ENCODE results near the gene PTGES3. TPM values are rescaled to one million over a fixed set of nuclear protein-coding genes. Genes with fewer than 3 reads are reported as not detected.

The PTGES3 gene
- total and polyA plus RNA-seq, 2 experiments from 2014 or later, result 82.2 to 210 TPM

GRCh38 chr12:56716933-56717880, 29.1 kb upstream of the PTGES3 start:
- no peak for TF ChIP-seq CTCF (IDR thresholded peaks at IDR 0.05; ENCODE audit: low read depth, low read length)
- Histone ChIP-seq H3K9me3 (ENCODE audit: low read depth) (no peaks in the 10 kb centered on the region), H3K4me1 (ENCODE audit: low read depth) (peaks cover 34% of the 10 kb centered on the region), H3K4me3 (no peak overlapping the region), H3K36me3 (peaks cover 32% of the 10 kb centered on the region), H3K27me3 (no peaks in the 10 kb centered on the region), H3K27ac (peak overlapping the region; percentile 64)
- no peak for DNase-seq (ENCODE audit: low read depth in 1 of 2, low spot score in 1 of 2)

GRCh38 chr12:56716458-56716857, 28.4 kb upstream of the PTGES3 start:
- TF ChIP-seq CTCF (IDR thresholded peaks at IDR 0.05; ENCODE audit: low read depth, low read length), result no peak
- no peak for DNase-seq (ENCODE audit: low read depth in 1 of 2, low spot score in 1 of 2)
- Histone ChIP-seq H3K4me1 (ENCODE audit: low read depth) (peaks cover 27% of the 10 kb centered on the region), H3K9me3 (ENCODE audit: low read depth) (no peaks in the 10 kb centered on the region), H3K4me3 (no peak overlapping the region), H3K27me3 (no peaks in the 10 kb centered on the region), H3K36me3 (peaks cover 34% of the 10 kb centered on the region), H3K27ac (peak overlapping the region; percentile 64)

- Histone ChIP-seq H3K4me1 (ENCODE audit: low read depth) (peaks cover 22% of the 10 kb centered on the region), H3K27me3 (no peaks in the 10 kb centered on the region), H3K36me3 (peaks cover 38% of the 10 kb centered on the region), H3K9me3 (ENCODE audit: low read depth) (no peaks in the 10 kb centered on the region), H3K4me3 (no peak overlapping the region), H3K27ac (peak overlapping the region; percentile 64)
- no peak for DNase-seq (ENCODE audit: low read depth in 1 of 2, low spot score in 1 of 2)
- TF ChIP-seq CTCF (IDR thresholded peaks at IDR 0.05; ENCODE audit: low read depth, low read length), result no peak
Measured at GRCh38 chr12:56715798-56716197, 27.7 kb upstream of the PTGES3 start.

GRCh38 chr12:56714431-56714929, 26.4 kb upstream of the PTGES3 start:
- no peak overlapping the region for H3K4me3 ChIP-seq
- H3K4me1 ChIP-seq (ENCODE audit: low read depth), result peaks cover 10% of the 10 kb centered on the region
- H3K27me3 ChIP-seq, result no peaks in the 10 kb centered on the region
- TF ChIP-seq CTCF (IDR thresholded peaks at IDR 0.05; ENCODE audit: low read depth, low read length), result no peak
- DNase-seq (ENCODE audit: low read depth in 1 of 2, low spot score in 1 of 2), result no peak
- H3K9me3 ChIP-seq (ENCODE audit: low read depth), result no peaks in the 10 kb centered on the region
- peaks cover 38% of the 10 kb centered on the region for H3K36me3 ChIP-seq
- peak overlapping the region; percentile 64 for H3K27ac ChIP-seq

- Histone ChIP-seq H3K27ac (peak overlapping the region; percentile 30), H3K4me3 (no peak overlapping the region), H3K36me3 (peaks cover 33% of the 10 kb centered on the region), H3K27me3 (no peaks in the 10 kb centered on the region), H3K4me1 (ENCODE audit: low read depth) (no peaks in the 10 kb centered on the region), H3K9me3 (ENCODE audit: low read depth) (no peaks in the 10 kb centered on the region)
- TF ChIP-seq CTCF (IDR thresholded peaks at IDR 0.05; ENCODE audit: low read depth, low read length), result no peak
- no peak for DNase-seq (ENCODE audit: low read depth in 1 of 2, low spot score in 1 of 2)
Measured at GRCh38 chr12:56713345-56713744, 25.3 kb upstream of the PTGES3 start.

Measured in cardiac muscle cell (in vitro differentiated cells and primary cell).